ENCODE measurements around the gene LSMEM2. TPM values are rescaled to one million over a fixed set of nuclear protein-coding genes. Genes with fewer than 3 reads are reported as not detected.

The LSMEM2 gene
- total and polyA plus RNA-seq, 9 of the 15 experiments (the other 6 are each of a cell fraction or from before 2014, with no cell fraction given), result not detected

DNA sequence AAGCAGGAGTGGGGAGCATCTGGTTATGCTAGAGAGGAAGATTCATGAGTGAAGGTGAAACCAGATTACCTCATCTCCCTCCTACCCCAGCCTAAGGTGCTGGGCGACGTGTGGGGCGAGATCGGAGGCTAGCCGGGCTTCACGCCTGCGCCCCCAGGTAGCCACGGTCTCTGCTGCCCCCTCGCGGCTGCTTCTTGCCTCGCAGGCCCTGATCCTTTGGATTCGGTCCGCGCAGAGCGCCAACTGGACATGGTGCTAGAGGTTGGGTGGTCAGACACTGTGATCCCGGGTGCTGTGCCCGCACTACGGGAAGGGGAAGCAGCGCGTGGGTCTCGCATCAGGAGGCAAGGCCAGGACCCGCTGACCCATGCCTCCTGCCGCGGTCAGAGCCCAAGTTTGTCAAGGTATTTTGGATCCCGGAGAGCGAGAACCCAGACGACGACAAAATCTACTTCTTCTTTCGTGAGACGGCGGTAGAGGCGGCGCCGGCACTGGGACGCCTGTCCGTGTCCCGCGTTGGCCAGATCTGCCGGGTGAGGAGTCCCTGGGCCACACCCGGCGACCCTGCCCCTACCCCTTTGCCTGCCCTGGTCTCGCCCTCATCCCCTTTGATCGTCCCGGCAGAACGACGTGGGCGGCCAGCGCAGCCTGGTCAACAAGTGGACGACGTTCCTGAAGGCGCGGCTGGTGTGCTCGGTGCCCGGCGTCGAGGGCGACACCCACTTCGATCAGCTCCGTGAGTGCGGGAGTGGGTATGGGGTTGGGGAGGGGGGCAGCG is 5.8 kb upstream of the LSMEM2 start (continued):
- TF ChIP-seq, protein P1, sequence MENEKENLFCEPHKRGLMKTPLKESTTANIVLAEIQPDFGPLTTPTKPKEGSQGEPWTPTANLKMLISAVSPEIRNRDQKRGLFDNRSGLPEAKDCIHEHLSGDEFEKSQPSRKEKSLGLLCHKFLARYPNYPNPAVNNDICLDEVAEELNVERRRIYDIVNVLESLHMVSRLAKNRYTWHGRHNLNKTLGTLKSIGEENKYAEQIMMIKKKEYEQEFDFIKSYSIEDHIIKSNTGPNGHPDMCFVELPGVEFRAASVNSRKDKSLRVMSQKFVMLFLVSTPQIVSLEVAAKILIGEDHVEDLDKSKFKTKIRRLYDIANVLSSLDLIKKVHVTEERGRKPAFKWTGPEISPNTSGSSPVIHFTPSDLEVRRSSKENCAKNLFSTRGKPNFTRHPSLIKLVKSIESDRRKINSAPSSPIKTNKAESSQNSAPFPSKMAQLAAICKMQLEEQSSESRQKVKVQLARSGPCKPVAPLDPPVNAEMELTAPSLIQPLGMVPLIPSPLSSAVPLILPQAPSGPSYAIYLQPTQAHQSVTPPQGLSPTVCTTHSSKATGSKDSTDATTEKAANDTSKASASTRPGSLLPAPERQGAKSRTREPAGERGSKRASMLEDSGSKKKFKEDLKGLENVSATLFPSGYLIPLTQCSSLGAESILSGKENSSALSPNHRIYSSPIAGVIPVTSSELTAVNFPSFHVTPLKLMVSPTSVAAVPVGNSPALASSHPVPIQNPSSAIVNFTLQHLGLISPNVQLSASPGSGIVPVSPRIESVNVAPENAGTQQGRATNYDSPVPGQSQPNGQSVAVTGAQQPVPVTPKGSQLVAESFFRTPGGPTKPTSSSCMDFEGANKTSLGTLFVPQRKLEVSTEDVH (IDR thresholded peaks at IDR 0.05; ENCODE audit: low read depth, partially characterized antibody), result peak; percentile 43
- TF ChIP-seq XRCC5 (IDR thresholded peaks at IDR 0.05; ENCODE audit: low read depth, low read length), result peak; percentile 79; the same call in 1 of the 2 replicates
- TF ChIP-seq MEF2D (tag; conservative IDR thresholded peaks at IDR 0.05; ENCODE audit: low read depth), result no peak
- no peak for TF ChIP-seq KLF10 (CRISPR knock-in tag; IDR thresholded peaks at IDR 0.05)
- TF ChIP-seq NR2F6 (CRISPR knock-in tag; IDR thresholded peaks at IDR 0.05), result peak; percentile 35; the same call in 1 of the 2 replicates
- TF ChIP-seq SLC30A9 (CRISPR knock-in tag; IDR thresholded peaks at IDR 0.05), result no peak
- no peak for TF ChIP-seq ZNF785 (CRISPR knock-in tag; IDR thresholded peaks at IDR 0.05)
- TF ChIP-seq RAD21 (CRISPR knock-in tag; conservative IDR thresholded peaks at IDR 0.05 in 1 of 2, IDR thresholded peaks at IDR 0.05 in 1 of 2), result peak; percentile 97 to 98
- 0 out of 2 replicates have a peak, but pooled peaks have one; percentile 20 for TF ChIP-seq BCOR (IDR thresholded peaks at IDR 0.05)
- no peak for TF ChIP-seq HSF4 (CRISPR knock-in tag; IDR thresholded peaks at IDR 0.05; ENCODE audit: borderline replicate concordance)
- TF ChIP-seq PPARD (CRISPR knock-in tag; IDR thresholded peaks at IDR 0.05), result no peak
- TF ChIP-seq, protein P2, sequence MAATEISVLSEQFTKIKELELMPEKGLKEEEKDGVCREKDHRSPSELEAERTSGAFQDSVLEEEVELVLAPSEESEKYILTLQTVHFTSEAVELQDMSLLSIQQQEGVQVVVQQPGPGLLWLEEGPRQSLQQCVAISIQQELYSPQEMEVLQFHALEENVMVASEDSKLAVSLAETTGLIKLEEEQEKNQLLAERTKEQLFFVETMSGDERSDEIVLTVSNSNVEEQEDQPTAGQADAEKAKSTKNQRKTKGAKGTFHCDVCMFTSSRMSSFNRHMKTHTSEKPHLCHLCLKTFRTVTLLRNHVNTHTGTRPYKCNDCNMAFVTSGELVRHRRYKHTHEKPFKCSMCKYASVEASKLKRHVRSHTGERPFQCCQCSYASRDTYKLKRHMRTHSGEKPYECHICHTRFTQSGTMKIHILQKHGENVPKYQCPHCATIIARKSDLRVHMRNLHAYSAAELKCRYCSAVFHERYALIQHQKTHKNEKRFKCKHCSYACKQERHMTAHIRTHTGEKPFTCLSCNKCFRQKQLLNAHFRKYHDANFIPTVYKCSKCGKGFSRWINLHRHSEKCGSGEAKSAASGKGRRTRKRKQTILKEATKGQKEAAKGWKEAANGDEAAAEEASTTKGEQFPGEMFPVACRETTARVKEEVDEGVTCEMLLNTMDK (IDR thresholded peaks at IDR 0.05; ENCODE audit: borderline replicate concordance, insufficient read depth, low read depth, low read length, poor library complexity, severe bottlenecking), result no peak
- TF ChIP-seq ARID2 (IDR thresholded peaks at IDR 0.05), result peak; percentile 86
- peak; percentile 96 for TF ChIP-seq SMC3 (conservative IDR thresholded peaks at IDR 0.05; ENCODE audit: insufficient read depth, low read depth, low read length)
- no peak for TF ChIP-seq ZEB2 (IDR thresholded peaks at IDR 0.05)
- TF ChIP-seq RCOR1 (IDR thresholded peaks at IDR 0.05; ENCODE audit: borderline replicate concordance in 1 of 2, low read depth in 2 of 2, low read length in 2 of 2), result 0 out of 4 replicates have a peak, but pooled peaks of 1 of the 2 experiments have one; percentile 12
- TF ChIP-seq MAFF (IDR thresholded peaks at IDR 0.05; ENCODE audit: low read length), result no peak
- peak; percentile 66 for TF ChIP-seq POLR2G (IDR thresholded peaks at IDR 0.05; ENCODE audit: low read depth, low read length)
- TF ChIP-seq COPS2 (conservative IDR thresholded peaks at IDR 0.05), result no peak
- TF ChIP-seq MYC (IDR thresholded peaks at IDR 0.05; ENCODE audit: low read depth, low read length), result peak; percentile 40; the same call in 1 of the 2 replicates
- no peak for TF ChIP-seq MYC (CRISPR knock-in tag; IDR thresholded peaks at IDR 0.05; ENCODE audit: borderline replicate concordance, low read depth)
- TF ChIP-seq, protein P3, sequence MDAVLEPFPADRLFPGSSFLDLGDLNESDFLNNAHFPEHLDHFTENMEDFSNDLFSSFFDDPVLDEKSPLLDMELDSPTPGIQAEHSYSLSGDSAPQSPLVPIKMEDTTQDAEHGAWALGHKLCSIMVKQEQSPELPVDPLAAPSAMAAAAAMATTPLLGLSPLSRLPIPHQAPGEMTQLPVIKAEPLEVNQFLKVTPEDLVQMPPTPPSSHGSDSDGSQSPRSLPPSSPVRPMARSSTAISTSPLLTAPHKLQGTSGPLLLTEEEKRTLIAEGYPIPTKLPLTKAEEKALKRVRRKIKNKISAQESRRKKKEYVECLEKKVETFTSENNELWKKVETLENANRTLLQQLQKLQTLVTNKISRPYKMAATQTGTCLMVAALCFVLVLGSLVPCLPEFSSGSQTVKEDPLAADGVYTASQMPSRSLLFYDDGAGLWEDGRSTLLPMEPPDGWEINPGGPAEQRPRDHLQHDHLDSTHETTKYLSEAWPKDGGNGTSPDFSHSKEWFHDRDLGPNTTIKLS (IDR thresholded peaks at IDR 0.05; ENCODE audit: borderline replicate concordance, low read depth), result 0 out of 2 replicates have a peak, but pooled peaks have one; percentile 24
- peak; percentile 84 for TF ChIP-seq NCOA6 (IDR thresholded peaks at IDR 0.05)
